GM19463 (cell line): ENCODE measurements around the gene CHST9.
"Not testable (repeated sequence)": the region's sequence is repeated elsewhere in the genome, so short reads cannot be mapped to it uniquely, and the experiment has no call there.

Experiments
- ATAC-seq: cut with Tn5 transposase; IDR thresholded peaks from one replicate; pipeline ENCODE4 v1.9.1; 2021; ENCODE audit warnings: mild to moderate bottlenecking, moderate library complexity; ENCODE audit not compliant: unreplicated experiment

The CHST9 gene

GRCh38 chr18:27008575-27008974, 176.5 kb downstream of the CHST9 start:
- ATAC-seq = no peak

DNA sequence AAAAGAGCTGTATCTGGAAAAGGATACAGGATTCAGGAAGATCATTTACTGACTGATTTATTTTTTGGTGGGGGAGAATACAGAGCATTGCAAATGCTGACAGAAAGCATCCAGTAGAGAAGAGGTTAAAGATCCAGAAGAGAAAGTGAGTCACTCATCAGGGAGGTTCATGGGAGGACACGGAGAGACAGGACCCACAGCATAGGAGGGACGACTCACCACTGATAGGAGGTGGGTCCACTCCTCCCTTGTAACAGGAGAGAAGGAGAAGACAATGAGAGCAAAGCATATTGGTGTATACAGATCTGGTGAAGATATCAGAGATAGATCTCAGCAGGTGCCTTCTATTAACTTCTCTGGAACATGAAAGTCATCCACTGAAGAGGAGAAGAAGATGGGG, 177.2 kb downstream of the CHST9 start:
- ATAC-seq = no peak

- no peak for ATAC-seq
Measured at GRCh38 chr18:27005589-27005988, 179.5 kb downstream of the CHST9 start.

DNA sequence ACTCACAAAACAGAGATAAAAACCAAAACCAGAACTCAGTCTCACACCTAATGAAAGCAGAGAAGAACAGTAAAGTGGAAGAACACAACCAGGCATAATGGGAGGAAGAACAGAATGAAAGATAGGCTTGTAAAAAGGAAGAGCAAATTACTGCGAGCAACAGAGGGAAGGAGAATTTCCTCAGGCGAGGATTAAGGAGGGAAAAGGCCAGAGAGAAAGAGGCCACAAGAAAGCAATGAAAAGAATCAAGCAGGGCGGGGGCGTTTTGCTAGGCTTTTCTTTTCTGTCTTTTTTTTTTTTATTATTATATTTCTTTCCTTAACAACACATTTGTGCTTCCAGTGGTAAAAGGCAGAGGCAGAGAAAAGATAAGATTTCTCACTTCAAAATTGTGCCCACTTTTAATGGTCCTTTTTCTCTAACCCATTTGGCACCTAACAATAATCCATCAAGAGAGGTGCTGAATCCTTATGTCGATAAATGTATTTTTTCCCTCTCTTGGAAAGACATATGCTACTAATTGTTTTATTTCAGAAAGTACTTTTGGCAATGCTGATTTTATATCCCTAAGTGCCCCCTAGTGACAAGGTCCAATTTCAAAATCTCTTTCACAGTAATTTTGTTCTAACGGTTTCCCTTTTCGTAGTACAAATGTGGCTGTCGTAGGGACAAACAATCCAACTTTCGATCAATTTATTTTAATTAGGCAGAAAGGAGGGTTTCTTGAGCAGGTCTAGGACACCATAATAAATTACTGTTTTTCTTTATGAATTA, 180.9 kb downstream of the CHST9 start:
- ATAC-seq = no peak

GRCh38 chr18:26999797-27000196, 185.3 kb downstream of the CHST9 start:
- no peak for ATAC-seq

DNA sequence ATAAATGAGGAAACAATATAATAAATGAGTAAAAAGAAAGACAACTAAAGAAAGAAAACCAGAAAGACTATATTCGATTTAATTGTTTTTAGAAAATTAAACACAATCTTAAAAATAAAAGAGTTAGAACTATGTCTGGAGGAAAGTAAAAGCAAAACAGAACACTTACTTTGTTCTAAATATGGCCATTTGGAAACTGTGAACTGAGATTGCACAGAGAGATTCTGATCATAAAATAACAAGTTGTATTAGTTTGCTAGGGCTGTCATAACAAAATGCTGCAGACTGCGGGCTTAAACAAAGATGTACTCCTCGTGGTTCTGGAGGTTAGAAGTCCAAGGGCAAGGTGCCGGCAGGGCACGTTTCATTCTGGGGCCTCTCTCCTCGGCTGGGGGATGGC, 191.5 kb downstream of the CHST9 start:
- ATAC-seq = peak; percentile 56

- ATAC-seq = no peak
Measured at GRCh38 chr18:26992926-26993325, 192.2 kb downstream of the CHST9 start.

- ATAC-seq = no peak
Measured at GRCh38 chr18:26989842-26990241, 195.3 kb downstream of the CHST9 start.

GRCh38 chr18:26981360-26982082, 203.6 kb downstream of the CHST9 start:
- ATAC-seq = no peak

- ATAC-seq = peak; percentile 96
Measured at GRCh38 chr18:26978812-26979341, 206.2 kb downstream of the CHST9 start.

DNA sequence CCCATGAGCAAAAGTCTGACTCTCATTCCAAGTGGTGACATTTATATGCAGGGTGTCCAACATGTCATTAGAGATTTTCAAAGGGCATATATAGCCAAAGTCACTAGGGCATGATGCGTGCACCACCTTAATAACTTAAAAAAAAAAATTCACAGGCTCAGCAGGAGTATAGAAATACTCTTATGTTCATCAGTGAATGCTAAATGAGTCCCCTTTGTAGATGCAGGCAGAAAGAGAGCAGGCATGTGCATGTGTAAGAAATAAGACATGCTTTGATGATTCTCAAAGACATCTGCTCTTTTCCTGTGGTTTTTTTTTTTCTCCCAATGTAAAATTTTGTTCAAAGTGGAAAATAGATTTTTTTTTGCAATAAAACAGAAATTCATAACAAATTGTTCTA, 207.3 kb downstream of the CHST9 start:
- ATAC-seq = no peak

- ATAC-seq = no peak
Measured at GRCh38 chr18:26976206-26976605, 208.9 kb downstream of the CHST9 start.

- ATAC-seq = not testable (repeated sequence)
Measured at GRCh38 chr18:26972549-26972948, 212.6 kb downstream of the CHST9 start.

GRCh38 chr18:26971409-26971808, 213.7 kb downstream of the CHST9 start:
- no peak for ATAC-seq

DNA sequence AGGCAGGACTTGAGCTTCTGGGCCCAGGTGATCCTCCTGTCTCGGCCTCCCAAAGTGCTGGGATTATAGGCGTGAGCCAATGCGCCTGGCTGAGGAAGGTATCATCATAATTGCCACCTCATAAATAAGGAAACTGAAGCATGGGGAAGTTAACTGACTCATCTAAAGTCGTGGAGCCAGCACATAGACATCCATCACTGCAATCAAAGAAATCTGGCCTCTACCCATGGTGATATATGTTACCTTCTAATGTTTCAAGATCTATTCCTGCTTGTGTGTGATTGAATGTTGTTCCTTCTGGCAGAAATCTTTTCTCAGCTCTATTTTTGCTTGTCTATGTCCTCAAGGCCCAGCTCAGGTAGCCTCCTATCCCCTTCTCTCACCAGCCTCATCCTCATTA, 214.5 kb downstream of the CHST9 start:
- ATAC-seq = no peak

DNA sequence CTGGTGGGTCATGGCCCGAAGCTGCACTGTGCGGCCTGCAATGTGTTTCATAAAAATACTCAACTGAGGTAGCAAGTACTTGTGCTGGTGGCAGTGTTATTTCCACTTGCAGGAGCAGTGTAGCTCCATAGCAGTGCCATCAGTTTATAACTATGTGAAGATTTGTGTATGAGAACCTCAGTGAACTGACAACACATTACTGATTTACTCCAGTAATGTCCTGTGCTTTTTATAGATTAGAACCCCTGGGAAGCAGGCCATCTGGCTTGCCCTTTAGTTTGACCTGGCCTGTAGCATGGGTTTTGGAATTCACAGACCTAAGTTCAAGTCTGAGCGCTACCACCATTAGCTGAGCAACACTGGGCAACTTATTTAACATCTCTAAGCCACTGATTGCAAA, 219.9 kb downstream of the CHST9 start:
- no peak for ATAC-seq

DNA sequence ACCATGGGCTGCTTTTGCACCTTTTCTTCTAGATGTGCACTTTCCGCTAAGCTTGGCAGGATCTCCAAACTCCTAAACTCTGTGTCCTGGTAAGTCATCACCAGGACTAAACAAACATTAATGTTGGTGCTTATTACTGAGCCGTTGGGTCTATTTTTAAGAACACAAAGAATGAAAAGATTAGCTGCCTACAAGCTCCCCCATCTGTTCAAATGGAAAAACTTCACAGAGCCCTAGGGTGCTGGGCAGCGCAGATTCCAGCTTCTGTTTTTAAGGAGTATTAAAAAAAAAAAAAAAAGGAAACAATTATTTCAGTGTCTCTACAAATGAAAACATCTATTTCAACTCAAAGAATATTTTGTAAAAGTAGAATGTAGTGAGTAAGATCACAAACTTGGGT, 221.8 kb downstream of the CHST9 start:
- ATAC-seq = no peak

DNA sequence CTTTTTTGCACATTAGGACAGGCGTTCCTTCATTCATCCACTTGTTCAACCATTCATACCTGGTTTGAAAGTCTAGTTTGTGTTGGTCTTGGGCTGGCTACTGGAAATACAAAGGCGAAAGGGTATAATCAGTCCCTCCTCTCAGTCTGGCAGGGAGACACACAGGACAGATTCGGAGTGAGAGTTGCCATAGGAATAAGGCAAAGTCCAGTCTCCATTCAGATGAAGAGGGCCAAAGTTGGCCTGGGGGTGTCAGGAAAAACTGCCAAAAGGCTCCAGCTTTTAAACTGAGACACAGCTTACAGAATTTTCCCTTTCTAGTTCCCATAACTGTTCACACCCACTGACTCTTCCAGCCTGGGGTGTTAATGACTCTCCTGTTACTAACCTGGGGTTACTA, 223.3 kb downstream of the CHST9 start:
- no peak for ATAC-seq

GRCh38 chr18:26960911-26961310, 224.2 kb downstream of the CHST9 start:
- no peak for ATAC-seq

- ATAC-seq = no peak
Measured at GRCh38 chr18:26956863-26957262, 228.2 kb downstream of the CHST9 start.

- no peak for ATAC-seq
Measured at GRCh38 chr18:26948703-26949102, 236.4 kb downstream of the CHST9 start.

- ATAC-seq = no peak
Measured at GRCh38 chr18:26943906-26944305, 241.2 kb downstream of the CHST9 start.
